ENCODE results near the gene SLC15A5.

Gene SLC15A5

GRCh38 chr12:16229676-16230075 is 47.8 kb downstream of the SLC15A5 start:
- DNase-seq (ENCODE audit: extremely low spot score): no peak
- ChIA-PET POLR2A (no interaction called here), CTCF (no interaction called here)
- TF ChIP-seq ARNT (IDR thresholded peaks at IDR 0.05) (no peak), TARDBP (IDR thresholded peaks at IDR 0.05) (no peak), FOXK2 (IDR thresholded peaks at IDR 0.05) (no peak)

- ChIA-PET POLR2A (no interaction called here), CTCF (no interaction called here)
- DNase-seq (ENCODE audit: extremely low spot score): no peak
- TF ChIP-seq FOXA1 (IDR thresholded peaks at IDR 0.05) (no peak), ELF4 (IDR thresholded peaks at IDR 0.05) (no peak), FOXK2 (IDR thresholded peaks at IDR 0.05) (no peak), BHLHE40 (IDR thresholded peaks at IDR 0.05; ENCODE audit: borderline replicate concordance) (no peak), L3MBTL2 (conservative IDR thresholded peaks at IDR 0.05) (no peak), NFRKB (IDR thresholded peaks at IDR 0.05) (no peak)
These were observed 49.4 kb downstream of the SLC15A5 start for GRCh38 chr12:16228067-16228466.

DNA sequence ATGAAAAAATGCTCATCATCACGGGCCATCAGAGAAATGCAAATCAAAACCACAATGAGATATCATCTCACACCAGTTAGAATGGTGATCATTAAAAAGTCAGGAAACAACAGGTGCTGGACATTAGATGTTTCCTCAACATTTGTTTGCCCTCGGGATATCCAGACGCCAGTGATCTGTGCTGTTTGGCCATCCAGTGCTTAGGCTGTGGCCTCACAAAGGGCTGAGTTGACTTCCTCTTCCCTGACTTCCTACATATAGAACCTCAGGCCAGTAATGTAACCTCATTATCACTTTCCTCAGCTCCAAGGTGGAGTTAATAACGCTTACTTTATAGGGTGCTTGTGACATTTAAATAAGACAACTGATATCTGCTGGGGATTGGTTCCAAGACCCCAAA is 51.8 kb downstream of the SLC15A5 start:
- ChIA-PET POLR2A (no interaction called here), CTCF (no interaction called here)
- TF ChIP-seq SP1 (IDR thresholded peaks at IDR 0.05) (no peak), TARDBP (IDR thresholded peaks at IDR 0.05) (no peak), FOXM1 (IDR thresholded peaks at IDR 0.05; ENCODE audit: borderline replicate concordance) (no peak), FOXK2 (IDR thresholded peaks at IDR 0.05) (no peak), BHLHE40 (IDR thresholded peaks at IDR 0.05; ENCODE audit: borderline replicate concordance) (no peak)
- no peak for DNase-seq (ENCODE audit: extremely low spot score)

DNA sequence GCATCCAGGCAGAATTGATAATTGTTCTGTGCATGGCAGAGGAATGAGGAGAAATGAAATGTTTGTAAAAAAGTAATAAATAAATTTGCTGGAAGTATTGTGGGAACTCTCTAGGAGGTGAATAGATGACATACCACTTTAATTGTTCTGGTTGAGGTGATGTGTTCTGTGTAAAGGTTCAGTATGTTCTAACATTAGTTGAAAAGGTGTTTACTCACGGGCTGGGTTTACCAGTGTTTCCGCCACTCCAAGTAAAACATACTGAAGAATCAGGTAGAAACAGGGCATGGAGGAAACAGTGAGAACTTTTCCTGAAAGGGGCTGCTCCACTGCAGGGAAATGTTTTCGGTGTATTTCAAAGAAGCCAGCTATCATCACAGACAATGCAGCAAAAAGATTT is 53.3 kb downstream of the SLC15A5 start:
- no peak for DNase-seq (ENCODE audit: extremely low spot score)
- ChIA-PET POLR2A (no interaction called here), CTCF (no interaction called here)
- TF ChIP-seq TARDBP (IDR thresholded peaks at IDR 0.05) (no peak), SUZ12 (IDR thresholded peaks at IDR 0.05) (no peak), ZNF384 (IDR thresholded peaks at IDR 0.05) (no peak), SP1 (IDR thresholded peaks at IDR 0.05) (no peak), BHLHE40 (IDR thresholded peaks at IDR 0.05; ENCODE audit: borderline replicate concordance) (no peak), HDGF (IDR thresholded peaks at IDR 0.05; ENCODE audit: borderline replicate concordance) (no peak), FOXA1 (IDR thresholded peaks at IDR 0.05) (no peak), CTBP1 (IDR thresholded peaks at IDR 0.05; ENCODE audit: borderline replicate concordance) (no peak), LEF1 (IDR thresholded peaks at IDR 0.05; ENCODE audit: borderline replicate concordance) (no peak), ARNT (IDR thresholded peaks at IDR 0.05) (no peak), NFRKB (IDR thresholded peaks at IDR 0.05) (no peak), L3MBTL2 (conservative IDR thresholded peaks at IDR 0.05) (no peak), FOXM1 (IDR thresholded peaks at IDR 0.05; ENCODE audit: borderline replicate concordance) (no peak), PKNOX1 (IDR thresholded peaks at IDR 0.05) (no peak)

DNA sequence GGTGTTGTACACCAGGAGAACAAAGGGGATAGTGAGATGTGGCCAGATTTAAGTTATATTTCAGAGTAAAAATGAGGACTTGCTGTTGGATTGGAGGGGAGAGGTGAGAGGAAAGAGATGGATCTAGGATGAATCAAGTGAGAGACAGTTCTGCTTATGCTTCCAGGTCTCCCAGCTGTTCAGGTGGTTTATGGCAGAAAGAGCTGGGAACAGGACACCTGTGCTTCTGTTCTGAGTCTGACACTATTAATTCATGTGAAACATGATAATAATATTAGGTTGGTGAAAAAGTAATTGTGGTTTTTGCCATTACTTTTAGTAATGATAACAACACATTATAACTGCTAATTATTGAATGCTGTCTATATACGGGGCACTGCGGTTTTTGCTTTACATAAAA is 55.7 kb downstream of the SLC15A5 start:
- TF ChIP-seq FOXK2 (IDR thresholded peaks at IDR 0.05) (no peak), FOXM1 (IDR thresholded peaks at IDR 0.05; ENCODE audit: borderline replicate concordance) (no peak), ELF4 (IDR thresholded peaks at IDR 0.05) (no peak), FOXA1 (IDR thresholded peaks at IDR 0.05) (no peak), CTBP1 (IDR thresholded peaks at IDR 0.05; ENCODE audit: borderline replicate concordance) (no peak), L3MBTL2 (conservative IDR thresholded peaks at IDR 0.05) (no peak), BHLHE40 (IDR thresholded peaks at IDR 0.05; ENCODE audit: borderline replicate concordance) (no peak), PKNOX1 (IDR thresholded peaks at IDR 0.05) (no peak), LEF1 (IDR thresholded peaks at IDR 0.05; ENCODE audit: borderline replicate concordance) (no peak), ZNF384 (IDR thresholded peaks at IDR 0.05) (no peak), HDGF (IDR thresholded peaks at IDR 0.05; ENCODE audit: borderline replicate concordance) (no peak), TARDBP (IDR thresholded peaks at IDR 0.05) (no peak), SUZ12 (IDR thresholded peaks at IDR 0.05) (no peak), SP1 (IDR thresholded peaks at IDR 0.05) (no peak), ARNT (IDR thresholded peaks at IDR 0.05) (no peak)
- DNase-seq (ENCODE audit: extremely low spot score): no peak
- ChIA-PET CTCF (no interaction called here), POLR2A (no interaction called here)

GRCh38 chr12:16220120-16220519 is 57.4 kb downstream of the SLC15A5 start:
- no peak for DNase-seq (ENCODE audit: extremely low spot score)
- POLR2A ChIA-PET: no interaction called here
- TF ChIP-seq TARDBP (IDR thresholded peaks at IDR 0.05) (no peak), SP1 (IDR thresholded peaks at IDR 0.05) (no peak), LEF1 (IDR thresholded peaks at IDR 0.05; ENCODE audit: borderline replicate concordance) (no peak), BHLHE40 (IDR thresholded peaks at IDR 0.05; ENCODE audit: borderline replicate concordance) (no peak), FOXA1 (IDR thresholded peaks at IDR 0.05) (no peak), PKNOX1 (IDR thresholded peaks at IDR 0.05) (no peak)
- CTCF ChIA-PET: no interaction called here

DNA sequence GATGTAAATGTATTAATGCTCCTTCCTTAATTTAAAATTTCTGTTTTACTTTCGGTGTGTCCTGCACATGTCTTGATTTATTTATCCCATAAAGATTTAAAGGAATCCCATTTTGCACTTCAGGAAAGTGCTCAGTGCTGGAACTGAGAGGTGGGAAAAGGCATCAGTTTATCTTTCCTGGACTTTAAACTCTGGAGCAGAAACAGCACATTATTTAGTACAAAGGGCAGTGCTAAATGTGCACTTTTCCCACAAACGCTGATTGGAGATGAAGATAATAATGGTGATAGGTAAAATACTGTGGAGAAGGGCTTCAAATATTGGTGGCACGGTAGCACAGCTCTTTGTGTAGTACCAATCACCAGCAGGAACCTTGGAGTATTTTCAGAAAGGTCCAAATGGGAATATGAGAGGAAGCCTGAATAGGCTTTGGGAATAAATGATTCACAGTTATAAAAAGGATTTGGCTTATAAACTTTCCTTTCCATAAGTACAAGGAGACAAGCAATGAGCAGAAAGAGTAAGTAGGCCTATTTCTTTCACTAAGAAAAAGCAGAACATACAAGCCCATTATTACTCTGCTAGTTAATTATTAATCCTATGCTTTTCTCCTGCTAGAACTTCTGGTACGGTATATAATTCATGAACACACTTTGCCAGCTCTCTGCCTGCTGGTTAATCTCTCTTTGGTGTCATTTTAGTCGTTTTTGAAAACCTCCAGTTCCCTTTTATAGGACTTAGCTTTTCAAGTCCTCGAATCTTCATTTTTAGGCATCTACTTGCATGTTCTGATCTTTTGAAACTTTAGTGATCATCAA is 58.3 kb downstream of the SLC15A5 start:
- no peak for TF ChIP-seq CTBP1 (IDR thresholded peaks at IDR 0.05; ENCODE audit: borderline replicate concordance)
- TF ChIP-seq SP1 (IDR thresholded peaks at IDR 0.05): no peak
- ChIA-PET CTCF (no interaction called here), POLR2A (no interaction called here)
- DNase-seq (ENCODE audit: extremely low spot score): no peak
